ENCODE data around the gene SDK1.

DNA sequence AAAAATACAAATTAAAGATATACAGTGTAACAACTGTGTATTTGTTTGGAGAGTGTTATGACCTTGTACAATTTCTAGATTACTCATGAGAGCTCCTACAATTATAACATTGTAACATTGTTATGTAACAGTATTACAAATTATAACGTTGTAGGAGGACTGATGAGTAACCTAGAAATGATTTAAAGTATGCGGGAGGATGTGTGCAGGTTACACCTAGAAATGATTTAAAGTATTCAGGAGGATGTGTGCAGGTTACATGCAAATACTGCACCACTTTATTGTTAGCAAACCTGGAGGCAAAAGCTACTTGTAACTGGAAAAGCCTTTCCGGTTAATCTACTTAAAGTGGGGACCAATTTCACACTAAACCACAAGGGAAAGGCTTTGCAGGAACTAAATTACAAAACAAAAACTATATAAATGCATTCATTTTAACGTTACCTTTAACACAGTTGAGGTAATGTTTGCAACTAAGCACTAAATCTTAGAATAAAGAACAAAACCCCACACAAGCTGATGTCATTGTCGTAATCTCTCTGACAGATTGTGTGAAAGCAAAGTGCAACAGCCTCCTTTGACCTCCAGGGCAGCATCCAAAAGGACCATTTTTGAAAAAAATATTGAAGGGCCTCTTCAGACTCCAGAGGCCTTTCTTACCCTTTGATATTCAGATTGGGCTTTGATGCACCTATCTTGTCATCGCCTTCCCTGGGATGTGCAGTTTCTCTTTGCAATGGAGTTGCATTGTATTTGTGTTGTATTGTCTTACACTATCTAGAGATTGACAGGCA is 858.9 kb downstream of the SDK1 start:
- TF ChIP-seq CTCF (IDR thresholded peaks at IDR 0.05), result no peak
- TF ChIP-seq POLR2A (IDR thresholded peaks at IDR 0.05), result no peak

Data from uterus (tissue), 2 donors.